DOHH2 (cell line): ENCODE measurements around the gene POMGNT1.

Source experiments
- CTCF ChIP-seq: fragments of 200-600 bp; sonication (generic); IDR thresholded peaks from one replicate; pipeline ENCODE4 v1.5.1; 2014; ENCODE audit warnings: antibody characterized with exemption, mild to moderate bottlenecking, low read depth, low read length; ENCODE audit not compliant: poor library complexity, severe bottlenecking
- EZH2phosphoT487 ChIP-seq: fragments of 200-600 bp; sonication (generic); IDR thresholded peaks from 2 replicates; pipeline ENCODE4 v1.6.1; 2017; ENCODE audit warnings: borderline replicate concordance, mild to moderate bottlenecking, antibody characterized with exemption, low read length, moderate library complexity, mixed read lengths

- no peak for TF ChIP-seq CTCF
- no peak for TF ChIP-seq EZH2phosphoT487
These were observed 18.1 kb downstream of the POMGNT1 start for GRCh38 chr1:46180082-46180616.
